HepG2 (cell line): ENCODE data around the gene MMP28.

Experiments used
- HNRNPH1 ChIP-seq: fragments of 200-400 bp; formaldehyde crosslinking; optimal IDR thresholded peaks from 2 replicates; pipeline ENCODE3; 2017; ENCODE audit warnings: mild to moderate bottlenecking, low read depth, low read length
- IRX3 ChIP-seq: sonication (generic); formaldehyde crosslinking; IDR thresholded peaks from 2 replicates; pipeline ENCODE4 v1.8.1; 2023; ENCODE audit warnings: mild to moderate bottlenecking, low read depth, missing genetic modification reagents, borderline replicate concordance
- KLF13 ChIP-seq: sonication (generic); formaldehyde crosslinking; IDR thresholded peaks from 2 replicates; pipeline ENCODE4 v1.4.0; 2020; ENCODE audit warnings: mild to moderate bottlenecking, missing genetic modification reagents
- POLR2A ChIP-seq, 2 experiments: IDR thresholded peaks; 2 replicates each; pipeline ENCODE4 v1.6.1; 2011; ENCODE audit warnings: low read depth in 2 of 2, low read length in 2 of 2, mild to moderate bottlenecking in 1 of 2, moderate library complexity in 1 of 2; ENCODE audit not compliant: insufficient read depth in 1 of 2
- SP2 ChIP-seq: sonication (generic); formaldehyde crosslinking; IDR thresholded peaks from 2 replicates; pipeline ENCODE4 v1.5.1; 2020; ENCODE audit warnings: mild to moderate bottlenecking, missing genetic modification reagents
- ZBTB1 ChIP-seq: sonication (generic); formaldehyde crosslinking; IDR thresholded peaks from 2 replicates; pipeline ENCODE4 v1.4.0; 2020; ENCODE audit warnings: missing genetic modification reagents, borderline replicate concordance
- ZNF143 ChIP-seq: sonication (generic); formaldehyde crosslinking; IDR thresholded peaks from 2 replicates; pipeline ENCODE4 v1.4.0; 2020; ENCODE audit warnings: missing genetic modification reagents
- TF ChIP-seq, protein P1 (sequence below): sonication (generic); formaldehyde crosslinking; IDR thresholded peaks from 2 replicates; pipeline ENCODE4 v1.4.0; 2020; ENCODE audit warnings: missing genetic modification reagents
- TF ChIP-seq, protein P2 (sequence below): sonication (generic); formaldehyde crosslinking; IDR thresholded peaks from 2 replicates; pipeline ENCODE4 v1.5.0; 2020; ENCODE audit warnings: missing genetic modification reagents, mild to moderate bottlenecking, borderline replicate concordance

DNA sequence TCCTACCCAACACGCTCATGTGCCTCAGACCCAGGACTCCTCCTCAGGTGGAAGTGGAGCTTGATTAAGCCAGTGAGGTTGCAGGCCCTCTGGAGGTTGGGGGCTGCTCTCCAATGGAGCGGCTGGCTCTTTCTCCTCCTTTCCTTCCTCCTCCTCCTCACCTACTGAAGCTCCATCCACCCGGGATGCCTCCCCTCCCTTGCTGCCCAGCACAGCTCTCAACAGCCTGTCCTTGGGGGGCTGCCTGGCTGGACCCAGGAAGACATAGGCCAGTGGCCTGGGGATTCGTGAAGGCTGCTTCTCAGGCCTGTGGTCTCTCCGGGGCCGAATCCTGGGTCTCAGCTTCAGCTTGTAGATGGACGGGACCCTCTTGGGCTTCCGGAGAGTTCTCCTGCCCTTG, 50.6 kb downstream of the MMP28 start:
- TF ChIP-seq SP2 (no peak), ZBTB1 (CRISPR knock-in tag) (no peak), POLR2A (IDR thresholded peaks at IDR 0.05; ENCODE audit: insufficient read depth in 1 of 2, low read depth in 2 of 2, low read length in 2 of 2) (no peak), ZNF143 (CRISPR knock-in tag) (no peak), IRX3 (no peak), KLF13 (CRISPR knock-in tag) (no peak), HNRNPH1 (no peak)
- TF ChIP-seq, protein P1, sequence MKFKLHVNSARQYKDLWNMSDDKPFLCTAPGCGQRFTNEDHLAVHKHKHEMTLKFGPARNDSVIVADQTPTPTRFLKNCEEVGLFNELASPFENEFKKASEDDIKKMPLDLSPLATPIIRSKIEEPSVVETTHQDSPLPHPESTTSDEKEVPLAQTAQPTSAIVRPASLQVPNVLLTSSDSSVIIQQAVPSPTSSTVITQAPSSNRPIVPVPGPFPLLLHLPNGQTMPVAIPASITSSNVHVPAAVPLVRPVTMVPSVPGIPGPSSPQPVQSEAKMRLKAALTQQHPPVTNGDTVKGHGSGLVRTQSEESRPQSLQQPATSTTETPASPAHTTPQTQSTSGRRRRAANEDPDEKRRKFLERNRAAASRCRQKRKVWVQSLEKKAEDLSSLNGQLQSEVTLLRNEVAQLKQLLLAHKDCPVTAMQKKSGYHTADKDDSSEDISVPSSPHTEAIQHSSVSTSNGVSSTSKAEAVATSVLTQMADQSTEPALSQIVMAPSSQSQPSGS (CRISPR knock-in tag): no peak
- TF ChIP-seq, protein P2, sequence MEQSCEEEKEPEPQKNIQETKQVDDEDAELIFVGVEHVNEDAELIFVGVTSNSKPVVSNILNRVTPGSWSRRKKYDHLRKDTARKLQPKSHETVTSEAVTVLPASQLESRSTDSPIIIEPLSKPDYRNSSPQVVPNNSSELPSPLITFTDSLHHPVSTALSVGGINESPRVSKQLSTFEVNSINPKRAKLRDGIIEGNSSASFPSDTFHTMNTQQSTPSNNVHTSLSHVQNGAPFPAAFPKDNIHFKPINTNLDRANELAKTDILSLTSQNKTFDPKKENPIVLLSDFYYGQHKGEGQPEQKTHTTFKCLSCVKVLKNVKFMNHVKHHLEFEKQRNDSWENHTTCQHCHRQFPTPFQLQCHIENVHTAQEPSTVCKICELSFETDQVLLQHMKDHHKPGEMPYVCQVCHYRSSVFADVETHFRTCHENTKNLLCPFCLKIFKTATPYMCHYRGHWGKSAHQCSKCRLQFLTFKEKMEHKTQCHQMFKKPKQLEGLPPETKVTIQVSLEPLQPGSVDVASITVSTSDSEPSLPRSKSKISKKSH: no peak
